Gastrocnemius medialis (tissue), 4 donors: Measurements from ENCODE around the gene PAK1IP1.
"Not testable (repeated sequence)": the region's sequence is repeated elsewhere in the genome, so short reads cannot be mapped to it uniquely, and the experiment has no call there.

ENCODE experiments used
- CTCF ChIP-seq, 5 experiments: fragments of 450-650 bp in 3 of 5; fragments of 200-600 bp in 2 of 5; sonication (generic) in 2 of 5; IDR thresholded peaks in 4 of 5; conservative IDR thresholded peaks in 1 of 5; 1 replicate in 4 of 5; 2 replicates in 1 of 5; pipeline ENCODE4 v1.5.1; 2016 to 2019; ENCODE audit warnings: antibody characterized with exemption in 5 of 5, mild to moderate bottlenecking in 3 of 5, moderate library complexity in 3 of 5
- POLR2A ChIP-seq, 2 donors: fragments of 450-650 bp; IDR thresholded peaks; one replicate each; pipeline ENCODE4 v1.6.1; 2017; ENCODE audit warnings: antibody characterized with exemption in 2 of 2, mild to moderate bottlenecking in 2 of 2, moderate library complexity in 2 of 2

GRCh38 chr6:10660431-10661191 is 34.2 kb upstream of the PAK1IP1 start:
- TF ChIP-seq CTCF (IDR thresholded peaks at IDR 0.05 in 4 of 5, conservative IDR thresholded peaks at IDR 0.05 in 1 of 5); POLR2A (IDR thresholded peaks at IDR 0.05): not testable (repeated sequence)
